Stimulated activated CD4-positive, alpha-beta T cell treated with anti-CD3 and anti-CD28 coated beads, Interleukin-15, amount 100 ng/mL, for 24 hours (primary cell): ENCODE measurements around the gene TLR3.

ENCODE experiments used
- DNase-seq: peaks from one replicate; pipeline ENCODE4 v3.0.0-alpha.2; 2020

The TLR3 gene

GRCh38 chr4:186107947-186108346 is 39.0 kb downstream of the TLR3 start:
- DNase-seq, result no peak

- no peak for DNase-seq
These were observed 39.4 kb downstream of the TLR3 start for GRCh38 chr4:186108391-186108790.

DNA sequence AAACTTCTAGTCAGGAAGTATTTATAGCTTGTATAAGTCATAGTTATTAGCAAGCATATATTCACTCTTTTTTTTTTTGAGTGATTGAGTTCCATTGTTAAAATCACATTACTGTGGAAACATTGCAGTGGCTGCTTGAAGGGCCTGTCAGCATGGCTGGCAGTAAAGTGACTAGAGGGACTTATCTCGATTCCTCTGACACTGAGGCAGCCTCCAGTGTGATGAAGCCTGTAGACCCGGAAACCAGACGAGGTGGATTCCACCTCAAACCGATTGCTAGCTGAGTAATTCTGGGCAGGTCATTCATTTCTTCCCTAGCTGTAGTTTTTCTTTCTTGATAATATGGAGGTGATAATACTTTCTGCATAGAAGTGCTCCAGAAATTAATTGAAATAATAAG is 40.3 kb downstream of the TLR3 start:
- no peak for DNase-seq

DNA sequence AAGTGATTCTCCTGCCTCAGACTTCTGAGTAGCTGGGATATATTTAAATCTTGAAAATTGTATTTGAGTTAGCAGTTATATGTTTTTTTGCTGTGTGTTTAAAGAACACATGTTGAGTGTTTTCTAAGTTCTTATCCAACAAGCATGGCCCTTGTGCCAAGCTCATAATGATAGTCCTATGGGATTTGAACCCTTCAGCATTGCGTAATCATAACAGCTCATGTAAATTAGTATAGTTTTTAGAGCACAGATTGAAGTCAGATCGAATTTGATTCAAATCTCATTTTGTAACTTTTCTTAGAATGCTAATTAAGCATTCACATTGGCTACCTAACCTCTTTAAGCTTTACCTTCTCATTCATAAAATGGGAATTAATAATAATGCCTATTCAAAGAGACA is 47.7 kb downstream of the TLR3 start:
- no peak for DNase-seq

GRCh38 chr4:186118582-186118981 is 49.6 kb downstream of the TLR3 start:
- no peak for DNase-seq

DNA sequence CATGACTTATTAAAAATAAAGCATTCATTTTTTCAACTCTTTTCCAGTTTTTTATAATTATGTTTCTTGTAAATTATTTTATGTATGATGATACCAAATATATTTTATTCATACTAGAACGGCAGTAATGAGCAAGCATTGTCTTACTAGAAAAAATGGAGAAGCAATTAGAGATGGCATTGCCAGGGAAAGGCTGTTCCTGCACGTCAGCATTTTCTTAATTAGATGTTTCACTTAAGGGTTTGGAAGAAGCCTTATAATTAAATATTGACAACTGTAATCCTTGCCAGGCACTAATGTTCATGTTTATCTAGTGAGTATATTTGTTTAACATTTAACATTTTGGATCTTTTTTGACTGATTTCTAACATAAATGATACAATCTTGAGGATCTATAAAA is 52.1 kb downstream of the TLR3 start:
- no peak for DNase-seq

GRCh38 chr4:186128842-186129241 is 59.9 kb downstream of the TLR3 start:
- DNase-seq, result no peak

DNA sequence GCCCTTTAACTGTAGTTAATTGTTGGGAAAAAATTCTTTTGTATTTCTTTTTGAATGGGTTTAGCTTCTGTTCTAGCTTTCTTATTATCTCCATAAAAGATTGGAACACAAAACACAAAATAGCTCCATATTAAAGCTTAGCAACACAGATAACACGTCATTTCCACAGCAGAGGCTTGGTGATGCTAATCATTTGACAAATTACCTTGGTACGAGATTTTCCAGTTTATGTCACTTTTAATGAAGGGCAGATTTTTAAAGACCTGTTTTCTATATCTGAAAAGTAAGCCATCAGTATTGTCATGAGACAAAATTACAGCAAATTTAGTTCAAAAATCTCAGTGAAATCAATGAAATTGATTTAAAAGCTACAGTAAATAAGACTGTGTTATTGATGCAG is 63.0 kb downstream of the TLR3 start:
- no peak for DNase-seq

DNA sequence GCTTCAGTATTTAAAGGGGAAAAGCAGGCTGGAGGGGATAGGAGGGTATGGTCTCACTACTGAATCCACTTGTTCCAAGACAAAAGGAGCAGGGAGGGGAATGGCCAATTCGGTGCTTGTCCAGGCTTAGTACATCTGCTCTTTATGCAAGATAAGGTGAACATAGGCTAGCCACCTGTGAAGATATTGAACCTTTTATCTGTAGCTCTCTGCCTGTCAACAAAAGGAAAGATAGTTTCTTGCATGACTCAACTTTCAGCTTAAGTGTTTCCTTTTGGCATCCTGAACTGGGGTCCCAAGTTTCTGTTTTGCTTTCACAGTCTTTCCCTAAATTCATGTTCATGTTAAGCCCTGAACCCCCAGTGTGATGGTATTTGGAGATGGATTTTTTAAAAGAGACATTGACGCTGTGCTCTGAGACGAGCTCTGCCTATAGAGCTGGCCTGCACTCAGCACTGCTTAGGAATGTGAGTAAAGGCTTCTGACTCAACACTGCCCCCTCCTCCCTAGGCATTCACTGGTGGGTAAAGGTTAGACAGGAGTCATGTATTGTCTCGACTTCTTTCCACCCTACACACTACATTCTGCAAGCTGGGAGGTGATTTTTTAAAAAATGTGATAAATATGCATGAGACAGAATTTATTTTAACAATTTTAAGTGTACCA is 63.8 kb downstream of the TLR3 start:
- no peak for DNase-seq

- no peak for DNase-seq
These were observed 65.3 kb downstream of the TLR3 start for GRCh38 chr4:186134257-186134656.

DNA sequence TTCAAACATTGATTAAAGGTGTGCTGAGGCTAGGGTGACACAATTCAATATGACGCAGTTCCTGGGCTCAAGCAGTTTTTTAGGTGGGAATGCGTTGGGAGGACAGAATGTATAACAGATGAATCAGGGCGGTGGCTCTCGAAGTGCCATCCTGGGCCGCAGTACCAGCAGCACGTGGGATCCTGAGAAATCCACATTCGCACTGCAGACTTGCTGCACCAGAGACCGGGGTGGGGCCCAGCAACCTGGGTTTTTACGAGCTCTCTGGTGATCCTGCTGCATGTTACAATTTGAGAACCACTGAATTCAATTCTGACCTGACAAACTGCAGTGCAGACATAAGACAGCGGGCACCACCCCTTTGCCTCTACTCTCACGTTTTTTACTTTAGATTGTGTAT is 65.9 kb downstream of the TLR3 start:
- no peak for DNase-seq

DNA sequence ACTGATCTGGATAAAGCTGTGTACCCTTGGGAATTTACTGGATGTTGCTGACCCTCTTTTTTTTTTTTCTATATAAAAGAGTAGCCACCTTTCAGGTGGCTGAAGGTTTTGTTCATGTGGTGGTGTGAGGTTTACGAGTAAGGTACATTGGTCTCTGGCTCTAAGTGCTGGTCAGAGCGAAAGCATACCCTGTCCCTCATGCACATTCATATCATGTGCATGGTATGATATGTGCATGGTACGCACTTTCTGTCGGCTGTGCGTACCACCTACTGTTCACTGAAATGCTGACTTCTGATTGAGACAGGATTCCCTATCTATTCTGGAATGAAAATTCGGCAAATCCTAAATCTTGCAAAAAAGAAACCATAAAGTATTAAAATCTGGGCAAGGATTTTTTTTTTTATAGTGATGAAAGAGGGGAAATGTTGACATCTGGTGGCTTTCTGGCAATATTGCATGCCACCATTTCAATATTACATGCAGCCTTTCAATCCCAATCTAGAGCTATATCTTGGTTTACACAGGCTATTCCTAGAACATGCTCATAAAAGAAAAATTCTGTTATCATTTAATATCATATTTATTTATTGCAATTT is 68.3 kb downstream of the TLR3 start:
- no peak for DNase-seq
